ENCODE measurements around the gene ADGRF4.

The ADGRF4 gene

DNA sequence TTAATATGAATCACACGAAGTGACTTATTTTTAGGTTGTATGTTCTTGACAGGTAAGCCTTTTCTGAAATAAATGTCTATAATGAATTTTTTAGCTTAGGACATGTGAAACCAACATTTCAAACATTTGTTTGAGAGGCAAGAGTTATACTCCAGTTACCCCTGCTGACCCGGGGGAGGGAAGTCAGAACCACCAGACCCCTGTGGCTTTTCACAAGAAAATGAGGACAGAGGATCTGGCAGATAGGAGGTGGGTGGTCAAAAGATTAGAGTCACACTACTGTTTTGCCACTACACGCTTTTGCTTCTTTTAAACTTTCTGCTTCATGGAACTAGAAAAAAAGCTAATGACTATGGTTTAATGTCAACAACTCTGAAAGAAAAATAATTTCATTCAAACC, 27.5 kb upstream of the ADGRF4 start:
- H3K27ac ChIP-seq (ENCODE audit: low read length): no peak overlapping the region
- no peak for DNase-seq

DNA sequence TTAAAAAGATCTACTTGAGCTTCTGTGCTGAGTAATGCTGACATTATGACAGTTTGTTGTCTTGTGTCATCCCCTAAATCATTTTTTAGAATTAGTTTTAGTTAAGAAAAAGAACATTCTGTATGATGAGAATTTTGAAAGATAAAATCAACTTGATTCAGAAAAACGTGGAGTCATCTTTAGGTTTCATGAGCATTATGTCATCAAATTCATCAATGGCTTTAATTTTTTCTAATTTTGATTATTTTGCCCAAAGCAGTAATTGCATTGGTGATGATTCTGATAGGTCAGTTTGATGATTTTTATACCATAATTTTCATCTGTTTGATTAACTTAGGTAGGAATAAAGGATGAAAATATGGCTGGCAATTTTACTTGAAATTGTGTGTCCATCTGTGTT, 26.6 kb upstream of the ADGRF4 start:
- Histone ChIP-seq H3K27ac (ENCODE audit: low read length) (no peak overlapping the region), H3K9ac (ENCODE audit: low read length) (no peak overlapping the region), H2AFZ (ENCODE audit: low read length) (no peak overlapping the region), H3K9me2 (replicated peaks; ENCODE audit: insufficient read depth, low read length) (no peaks in the 10 kb centered on the region), H3K79me2 (ENCODE audit: low read length) (no peaks in the 10 kb centered on the region), H3K4me3 (ENCODE audit: low read length) (no peak overlapping the region), H3F3A (ENCODE audit: insufficient read depth, low read length) (no peaks in the 10 kb centered on the region), H3K27me3 (replicated peaks; ENCODE audit: insufficient read depth, low read length) (no peaks in the 10 kb centered on the region), H4K20me1 (ENCODE audit: insufficient read depth, low read length) (no peaks in the 10 kb centered on the region), H3K4me2 (ENCODE audit: low read depth, low read length) (no peak overlapping the region), H3K9me3 (replicated peaks; ENCODE audit: insufficient read depth, low read length) (no peaks in the 10 kb centered on the region; the same call in 1 of the 2 replicates), H3K4me1 (ENCODE audit: low read length) (no peaks in the 10 kb centered on the region), H3K36me3 (replicated peaks; ENCODE audit: insufficient read depth, low read length) (no peaks in the 10 kb centered on the region)
- DNase-seq: no peak
- TF ChIP-seq EZH2 (optimal IDR thresholded peaks at IDR 0.05; ENCODE audit: low read depth, low read length) (no peak), EZH2phosphoT487 (IDR thresholded peaks at IDR 0.05; ENCODE audit: low read length) (no peak)
- TF ChIP-seq, protein P1, sequence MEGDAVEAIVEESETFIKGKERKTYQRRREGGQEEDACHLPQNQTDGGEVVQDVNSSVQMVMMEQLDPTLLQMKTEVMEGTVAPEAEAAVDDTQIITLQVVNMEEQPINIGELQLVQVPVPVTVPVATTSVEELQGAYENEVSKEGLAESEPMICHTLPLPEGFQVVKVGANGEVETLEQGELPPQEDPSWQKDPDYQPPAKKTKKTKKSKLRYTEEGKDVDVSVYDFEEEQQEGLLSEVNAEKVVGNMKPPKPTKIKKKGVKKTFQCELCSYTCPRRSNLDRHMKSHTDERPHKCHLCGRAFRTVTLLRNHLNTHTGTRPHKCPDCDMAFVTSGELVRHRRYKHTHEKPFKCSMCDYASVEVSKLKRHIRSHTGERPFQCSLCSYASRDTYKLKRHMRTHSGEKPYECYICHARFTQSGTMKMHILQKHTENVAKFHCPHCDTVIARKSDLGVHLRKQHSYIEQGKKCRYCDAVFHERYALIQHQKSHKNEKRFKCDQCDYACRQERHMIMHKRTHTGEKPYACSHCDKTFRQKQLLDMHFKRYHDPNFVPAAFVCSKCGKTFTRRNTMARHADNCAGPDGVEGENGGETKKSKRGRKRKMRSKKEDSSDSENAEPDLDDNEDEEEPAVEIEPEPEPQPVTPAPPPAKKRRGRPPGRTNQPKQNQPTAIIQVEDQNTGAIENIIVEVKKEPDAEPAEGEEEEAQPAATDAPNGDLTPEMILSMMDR (IDR thresholded peaks at IDR 0.05; ENCODE audit: low read length): no peak

More for the DNA sequence above, 27.5 kb upstream of the ADGRF4 start:
- Histone ChIP-seq H3K9me2 (replicated peaks; ENCODE audit: insufficient read depth, low read length) (no peaks in the 10 kb centered on the region), H3K79me2 (ENCODE audit: low read length) (no peaks in the 10 kb centered on the region), H3K4me2 (ENCODE audit: low read depth, low read length) (no peak overlapping the region), H3K9ac (ENCODE audit: low read length) (no peak overlapping the region), H4K20me1 (ENCODE audit: insufficient read depth, low read length) (no peaks in the 10 kb centered on the region), H3K27me3 (replicated peaks; ENCODE audit: insufficient read depth, low read length) (no peaks in the 10 kb centered on the region), H3K4me3 (ENCODE audit: low read length) (no peak overlapping the region), H3K4me1 (ENCODE audit: low read length) (no peaks in the 10 kb centered on the region), H3F3A (ENCODE audit: insufficient read depth, low read length) (no peaks in the 10 kb centered on the region), H2AFZ (ENCODE audit: low read length) (no peak overlapping the region), H3K9me3 (replicated peaks; ENCODE audit: insufficient read depth, low read length) (no peaks in the 10 kb centered on the region), H3K36me3 (replicated peaks; ENCODE audit: insufficient read depth, low read length) (no peaks in the 10 kb centered on the region)
- TF ChIP-seq EZH2 (optimal IDR thresholded peaks at IDR 0.05; ENCODE audit: low read depth, low read length) (no peak), EZH2phosphoT487 (IDR thresholded peaks at IDR 0.05; ENCODE audit: low read length) (no peak)
- TF ChIP-seq, protein P1 (IDR thresholded peaks at IDR 0.05; ENCODE audit: low read length): no peak

DNA sequence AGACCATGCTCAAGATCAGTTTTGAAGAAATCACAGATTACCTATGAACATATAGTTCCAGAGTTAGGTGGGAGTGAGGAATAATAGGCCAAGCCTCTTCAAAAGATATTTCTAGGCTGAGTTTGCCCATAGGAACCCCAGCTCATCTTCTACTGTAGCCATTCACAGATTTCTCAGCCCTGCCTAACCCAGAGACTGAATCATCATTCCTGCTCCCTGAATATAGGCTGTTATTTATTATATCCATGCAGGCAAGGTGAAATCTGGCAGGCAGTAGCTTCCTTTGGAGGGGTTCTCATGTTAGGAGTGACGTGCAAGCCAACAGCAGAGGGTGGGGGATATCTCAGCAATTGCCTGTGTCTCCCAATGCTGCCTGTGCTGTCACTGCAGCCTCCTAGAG, 25.6 kb upstream of the ADGRF4 start:
- H3K4me1 ChIP-seq (ENCODE audit: low read length): no peaks in the 10 kb centered on the region
- H3K9me2 ChIP-seq (replicated peaks; ENCODE audit: insufficient read depth, low read length): no peaks in the 10 kb centered on the region
- no peak overlapping the region for H2AFZ ChIP-seq (ENCODE audit: low read length)
- no peaks in the 10 kb centered on the region for H4K20me1 ChIP-seq (ENCODE audit: insufficient read depth, low read length)
- TF ChIP-seq EZH2 (optimal IDR thresholded peaks at IDR 0.05; ENCODE audit: low read depth, low read length) (no peak), EZH2phosphoT487 (IDR thresholded peaks at IDR 0.05; ENCODE audit: low read length) (no peak)
- TF ChIP-seq, protein P1 (IDR thresholded peaks at IDR 0.05; ENCODE audit: low read length): no peak
- H3K9ac ChIP-seq (ENCODE audit: low read length): no peak overlapping the region
- H3K4me2 ChIP-seq (ENCODE audit: low read depth, low read length): no peak overlapping the region
- no peak overlapping the region for H3K27ac ChIP-seq (ENCODE audit: low read length)
- H3K4me3 ChIP-seq (ENCODE audit: low read length): no peak overlapping the region
- H3K79me2 ChIP-seq (ENCODE audit: low read length): no peaks in the 10 kb centered on the region
- H3K9me3 ChIP-seq (replicated peaks; ENCODE audit: insufficient read depth, low read length): no peaks in the 10 kb centered on the region; the same call in 1 of the 2 replicates
- no peaks in the 10 kb centered on the region for H3F3A ChIP-seq (ENCODE audit: insufficient read depth, low read length)
- DNase-seq: no peak
- H3K36me3 ChIP-seq (replicated peaks; ENCODE audit: insufficient read depth, low read length): no peaks in the 10 kb centered on the region
- H3K27me3 ChIP-seq (replicated peaks; ENCODE audit: insufficient read depth, low read length): no peaks in the 10 kb centered on the region
